Gastrocnemius medialis (tissue), 4 donors: ENCODE measurements around the gene FAM78A. TPM values are rescaled to one million over a fixed set of nuclear protein-coding genes. Genes with fewer than 3 reads are reported as not detected.

Experiments used
- ATAC-seq, 2 donors: fragments of 150-250 bp; one replicate each; pipeline ENCODE4 v1.9.1; 2016
- DNase-seq, 2 donors: peaks; one replicate each; pipeline ENCODE4 v3.0.0-alpha.2; 2019
- H3K27ac ChIP-seq, 4 donors: fragments of 200-600 bp; sonication (generic); 1 replicate in 1 of 4; 2 replicates in 3 of 4; pipeline ENCODE4 v1.5.1; 2016 to 2018; ENCODE audit warnings: mild to moderate bottlenecking in 2 of 4, moderate library complexity in 1 of 4
- H3K27me3 ChIP-seq, 3 donors: fragments of 200-600 bp; sonication (generic) in 2 of 3; 1 replicate in 1 of 3; 2 replicates in 2 of 3; pipeline versions ENCODE4 v1.5.1 to v1.6.0; 2016 to 2019; ENCODE audit warnings: mild to moderate bottlenecking in 1 of 3, moderate library complexity in 1 of 3
- H3K36me3 ChIP-seq, 2 donors: fragments of 200-600 bp; sonication (generic) in 1 of 2; one replicate each; pipeline ENCODE4 v1.5.1; 2017 to 2018
- H3K4me1 ChIP-seq, 2 donors: fragments of 200-600 bp; sonication (generic) in 1 of 2; one replicate each; pipeline ENCODE4 v1.5.1; 2016 to 2017; ENCODE audit warnings: mild to moderate bottlenecking in 2 of 2
- H3K4me3 ChIP-seq, 4 donors: fragments of 200-600 bp; sonication (generic) in 3 of 4; 1 replicate in 1 of 4; 2 replicates in 3 of 4; pipeline ENCODE4 v1.5.1; 2016 to 2019; ENCODE audit warnings: mild to moderate bottlenecking in 2 of 4
- H3K9me3 ChIP-seq, 3 donors: fragments of 200-600 bp; sonication (generic) in 2 of 3; 1 replicate in 1 of 3; 2 replicates in 2 of 3; pipeline ENCODE4 v1.5.1; 2016 to 2019
- POLR2A ChIP-seq, 2 donors: fragments of 450-650 bp; IDR thresholded peaks; one replicate each; pipeline ENCODE4 v1.6.1; 2017; ENCODE audit warnings: antibody characterized with exemption in 2 of 2, mild to moderate bottlenecking in 2 of 2, moderate library complexity in 2 of 2
- in situ Hi-C, 4 donors: fragments of 200-750 bp; cut with MboI; loops; one replicate each; pipeline versions ENCODE4 v1.15.0 to v1.8.0; 2017; ENCODE audit warnings: low sequenced_read_pairs in 4 of 4
- intact Hi-C: fragments of 100-400 bp; cut with DNase I; formaldehyde crosslinking; loops from one replicate; pipeline ENCODE4 v1.15.1; 2023; ENCODE audit warnings: low total_unique reads
- total RNA-seq, 4 donors: library from RNA; depleted of rRNA; stranded (reverse); fragments of >200 nt; gene quantifications; one replicate each; pipeline versions ENCODE4 v1.1.0 to v1.2.3, GENCODE V29; 2016
- TF ChIP-seq, protein P1 (sequence below), 5 experiments: fragments of 450-650 bp in 3 of 5; fragments of 200-600 bp in 2 of 5; sonication (generic) in 2 of 5; IDR thresholded peaks in 4 of 5; conservative IDR thresholded peaks in 1 of 5; 1 replicate in 4 of 5; 2 replicates in 1 of 5; pipeline ENCODE4 v1.5.1; 2016 to 2019; ENCODE audit warnings: antibody characterized with exemption in 5 of 5, mild to moderate bottlenecking in 3 of 5, moderate library complexity in 3 of 5

The FAM78A gene
- total RNA-seq, 4 donors from 2014 or later: 3.6 to 16.0 (median 10.1) TPM

DNA sequence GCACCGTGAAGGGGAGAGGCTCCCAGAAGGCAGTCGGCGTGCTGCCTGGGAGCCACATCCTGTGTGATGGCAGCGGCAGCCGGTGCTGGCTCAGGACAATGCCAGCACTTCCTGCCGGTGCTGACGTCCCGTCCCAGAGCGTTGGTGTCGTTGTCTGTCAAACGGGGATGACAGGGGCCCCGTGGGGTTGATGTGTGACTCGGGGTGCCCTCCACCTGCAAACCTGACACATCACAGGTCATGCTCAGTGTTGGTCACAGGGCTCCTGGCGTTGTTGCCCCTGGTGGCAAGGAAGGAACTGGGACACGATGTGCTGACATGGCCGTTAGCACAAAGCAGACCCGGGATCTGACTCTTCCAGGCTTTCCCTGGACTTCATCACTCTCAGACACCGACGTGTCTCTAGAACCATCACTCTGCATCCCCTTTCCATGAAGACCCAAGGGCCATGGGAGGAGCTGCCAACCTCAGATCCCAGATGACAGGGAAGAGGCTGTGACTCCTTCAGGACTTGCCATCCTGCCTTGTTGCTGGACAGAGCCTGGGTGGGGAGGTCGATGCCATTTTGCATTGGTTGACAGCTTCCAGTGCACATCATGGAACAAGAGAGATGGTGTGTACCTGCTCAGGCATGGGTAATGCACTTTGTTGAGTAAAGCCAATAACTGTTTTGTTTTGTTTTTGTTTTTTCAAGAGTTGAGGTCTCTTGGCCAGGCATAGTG, 34.7 kb upstream of the FAM78A start:
- DNase-seq: peak; percentile 72 to 73
- Histone ChIP-seq H3K27me3 (no peaks in the 10 kb centered on the region), H3K4me3 (peak overlapping the region in 2 of 4 donors; percentile 4 to 8), H3K27ac (peak overlapping the region; percentile 71 to 80 (median 78)), H3K36me3 (no peaks in the 10 kb centered on the region), H3K9me3 (no peaks in the 10 kb centered on the region), H3K4me1 (peaks cover 17 to 22% of the 10 kb centered on the region in 2 donors)
- ATAC-seq: peak; percentile 63 to 75
- intact Hi-C loops: no loop called here
- in situ Hi-C loops: no loop called here
- TF ChIP-seq, protein P1, sequence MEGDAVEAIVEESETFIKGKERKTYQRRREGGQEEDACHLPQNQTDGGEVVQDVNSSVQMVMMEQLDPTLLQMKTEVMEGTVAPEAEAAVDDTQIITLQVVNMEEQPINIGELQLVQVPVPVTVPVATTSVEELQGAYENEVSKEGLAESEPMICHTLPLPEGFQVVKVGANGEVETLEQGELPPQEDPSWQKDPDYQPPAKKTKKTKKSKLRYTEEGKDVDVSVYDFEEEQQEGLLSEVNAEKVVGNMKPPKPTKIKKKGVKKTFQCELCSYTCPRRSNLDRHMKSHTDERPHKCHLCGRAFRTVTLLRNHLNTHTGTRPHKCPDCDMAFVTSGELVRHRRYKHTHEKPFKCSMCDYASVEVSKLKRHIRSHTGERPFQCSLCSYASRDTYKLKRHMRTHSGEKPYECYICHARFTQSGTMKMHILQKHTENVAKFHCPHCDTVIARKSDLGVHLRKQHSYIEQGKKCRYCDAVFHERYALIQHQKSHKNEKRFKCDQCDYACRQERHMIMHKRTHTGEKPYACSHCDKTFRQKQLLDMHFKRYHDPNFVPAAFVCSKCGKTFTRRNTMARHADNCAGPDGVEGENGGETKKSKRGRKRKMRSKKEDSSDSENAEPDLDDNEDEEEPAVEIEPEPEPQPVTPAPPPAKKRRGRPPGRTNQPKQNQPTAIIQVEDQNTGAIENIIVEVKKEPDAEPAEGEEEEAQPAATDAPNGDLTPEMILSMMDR (IDR thresholded peaks at IDR 0.05 in 4 of 5, conservative IDR thresholded peaks at IDR 0.05 in 1 of 5): peak in 2 of 5 experiments; percentile 14 to 17
- peak; percentile 32 to 46 for TF ChIP-seq POLR2A (IDR thresholded peaks at IDR 0.05)

DNA sequence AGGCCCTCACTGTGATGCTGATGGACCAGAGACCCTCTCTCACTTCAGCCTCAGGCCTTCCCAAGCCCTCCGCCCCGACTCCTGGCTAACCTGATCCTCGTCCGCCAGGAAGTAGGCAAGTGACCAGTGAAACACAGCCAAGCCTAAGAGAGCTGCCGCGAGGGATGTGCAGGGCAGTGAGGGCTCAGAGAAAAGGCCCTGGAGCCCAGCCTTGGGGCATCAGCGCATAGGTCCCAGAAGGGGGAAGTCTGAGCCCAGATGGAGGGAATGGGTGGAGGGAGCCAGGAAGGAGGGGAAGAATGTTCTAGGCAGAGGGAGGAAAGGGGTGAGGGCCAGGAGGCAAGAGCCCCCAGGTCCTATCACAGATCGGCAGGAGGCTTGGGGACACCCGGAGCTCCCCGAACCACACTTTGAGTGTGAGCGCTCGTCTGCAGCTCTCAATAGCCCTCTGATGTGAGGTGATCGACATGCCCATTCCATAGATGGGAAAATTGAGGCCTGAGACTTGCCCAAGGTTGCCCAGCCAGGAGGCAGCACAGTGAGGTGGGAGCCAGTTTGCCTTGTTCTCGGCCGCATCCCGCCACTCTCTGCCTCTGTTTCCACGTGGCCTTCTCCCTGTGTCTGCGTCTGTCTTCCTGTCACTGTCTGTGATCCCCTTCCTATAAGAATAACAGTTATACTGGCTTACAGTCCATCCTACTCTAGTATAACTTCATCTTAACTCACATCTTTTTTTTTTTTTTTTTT, 33.4 kb upstream of the FAM78A start:
- TF ChIP-seq, protein P1 (IDR thresholded peaks at IDR 0.05 in 4 of 5, conservative IDR thresholded peaks at IDR 0.05 in 1 of 5): no peak
- no peak for TF ChIP-seq POLR2A (IDR thresholded peaks at IDR 0.05)
- in situ Hi-C loops: no loop called here
- intact Hi-C loops: no loop called here
- Histone ChIP-seq H3K9me3 (no peaks in the 10 kb centered on the region), H3K27me3 (no peaks in the 10 kb centered on the region), H3K4me3 (no peak overlapping the region), H3K36me3 (no peaks in the 10 kb centered on the region), H3K27ac (peak overlapping the region; percentile 71 to 80 (median 78)), H3K4me1 (peaks cover 17 to 22% of the 10 kb centered on the region in 2 donors)
- DNase-seq: no peak
- ATAC-seq: no peak

DNA sequence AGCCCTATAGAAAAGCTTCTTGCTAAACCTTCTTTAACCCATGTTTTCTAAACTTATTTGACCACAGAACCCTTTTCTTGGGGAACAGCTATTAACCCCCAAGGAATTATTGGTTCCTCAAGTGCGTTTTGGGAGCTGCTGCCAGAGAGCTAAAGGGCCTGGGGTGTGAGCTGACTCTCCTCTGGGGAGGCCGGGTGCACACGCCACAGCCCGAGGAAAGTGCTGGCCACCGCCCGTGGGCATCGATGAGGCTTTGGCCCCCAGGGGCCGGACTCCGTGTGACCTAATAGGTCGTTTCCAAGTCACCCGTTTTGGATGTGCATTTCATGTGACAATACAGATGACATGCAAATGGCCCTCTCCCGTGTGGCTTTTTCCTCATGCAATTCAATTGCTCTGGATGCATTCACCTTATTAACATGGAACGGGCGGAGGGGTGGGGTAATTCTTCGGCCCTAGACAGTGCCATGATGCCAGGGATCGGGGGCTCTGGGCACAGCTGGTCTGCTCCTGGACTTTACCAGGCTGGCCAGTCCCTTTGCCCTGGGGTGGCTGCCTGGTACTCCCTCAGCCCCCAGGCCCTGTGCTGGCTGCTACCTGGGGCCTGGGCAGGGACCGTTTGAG, 32.7 kb upstream of the FAM78A start:
- H3K4me3 ChIP-seq: no peak overlapping the region
- H3K27me3 ChIP-seq: no peaks in the 10 kb centered on the region
- ATAC-seq (no peak), DNase-seq (no peak)
- no peaks in the 10 kb centered on the region for H3K36me3 ChIP-seq
- no peaks in the 10 kb centered on the region for H3K9me3 ChIP-seq
- H3K27ac ChIP-seq: peak overlapping the region; percentile 71 to 80 (median 78)
- TF ChIP-seq, protein P1 (IDR thresholded peaks at IDR 0.05 in 4 of 5, conservative IDR thresholded peaks at IDR 0.05 in 1 of 5): no peak
- TF ChIP-seq POLR2A (IDR thresholded peaks at IDR 0.05): no peak
- intact Hi-C loops: no loop called here
- in situ Hi-C loops: no loop called here
- H3K4me1 ChIP-seq: peaks cover 17 to 26% of the 10 kb centered on the region in 2 donors

DNA sequence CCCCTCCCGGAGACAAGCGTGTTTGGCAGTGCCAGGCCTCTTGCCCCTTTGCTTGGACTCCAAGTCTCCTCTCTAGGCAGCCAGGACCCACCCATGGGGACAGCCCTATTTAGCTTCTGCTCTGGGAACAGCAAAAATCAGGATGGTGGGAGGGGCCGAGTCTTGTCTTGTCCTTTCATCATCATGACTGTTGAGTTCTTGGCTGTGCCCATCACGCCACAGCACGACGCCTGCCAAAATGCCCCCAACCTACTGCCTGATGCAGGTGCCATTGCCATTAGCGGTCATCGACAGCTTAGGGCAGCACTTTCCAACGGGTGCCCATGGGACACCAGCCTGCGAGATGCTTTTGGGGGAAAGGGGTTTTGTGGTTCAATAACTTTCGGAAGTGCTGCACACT, 32.1 kb upstream of the FAM78A start:
- peak overlapping the region; percentile 71 to 80 (median 78) for H3K27ac ChIP-seq
- in situ Hi-C loops (no loop called here), intact Hi-C loops (no loop called here)
- peaks cover 18 to 31% of the 10 kb centered on the region in 2 donors for H3K4me1 ChIP-seq
- TF ChIP-seq POLR2A (IDR thresholded peaks at IDR 0.05): no peak
- TF ChIP-seq, protein P1 (IDR thresholded peaks at IDR 0.05 in 4 of 5, conservative IDR thresholded peaks at IDR 0.05 in 1 of 5): no peak
- H3K9me3 ChIP-seq: no peaks in the 10 kb centered on the region
- H3K27me3 ChIP-seq: no peaks in the 10 kb centered on the region
- no peak overlapping the region for H3K4me3 ChIP-seq
- ATAC-seq: peak in 1 of 2 donors; percentile 13
- no peaks in the 10 kb centered on the region for H3K36me3 ChIP-seq
- no peak for DNase-seq
